Adrenal gland (tissue), 12 donors: ENCODE results near the gene HPS3. TPM values are rescaled to one million over a fixed set of nuclear protein-coding genes. Genes with fewer than 3 reads are reported as not detected.
"Not testable (repeated sequence)": the region's sequence is repeated elsewhere in the genome, so short reads cannot be mapped to it uniquely, and the experiment has no call there.

Experiments used
- DNase-seq, 7 donors: peaks; one replicate each; pipeline ENCODE4 v3.0.0-alpha.2; 2019 to 2020
- H3K27ac ChIP-seq, 5 donors: fragments of 200-600 bp; sonication (generic) in 4 of 5; 1 replicate in 3 of 5; 2 replicates in 2 of 5; pipeline versions ENCODE4 v1.5.1 to v1.8.0; 2016 to 2020; ENCODE audit warnings: mild to moderate bottlenecking in 1 of 5
- H3K27me3 ChIP-seq: fragments of 200-600 bp; 2 replicates; pipeline ENCODE4 v1.8.0; 2021
- H3K36me3 ChIP-seq, 2 donors: fragments of 200-600 bp; replicated peaks in 1 of 2; 1 replicate in 1 of 2; 2 replicates in 1 of 2; pipeline versions ENCODE4 v1.5.1 to v1.8.0; 2018 to 2022
- H3K4me1 ChIP-seq, 2 donors: fragments of 200-600 bp; replicated peaks in 1 of 2; 1 replicate in 1 of 2; 2 replicates in 1 of 2; pipeline versions ENCODE4 v1.5.1 to v1.8.0; 2018 to 2021
- H3K4me3 ChIP-seq, 4 donors: fragments of 200-600 bp; sonication (generic) in 3 of 4; one replicate each; pipeline ENCODE4 v1.5.1; 2016 to 2018
- H3K9me3 ChIP-seq, 3 donors: fragments of 200-600 bp; sonication (generic) in 1 of 3; replicated peaks in 1 of 3; 1 replicate in 2 of 3; 2 replicates in 1 of 3; pipeline versions ENCODE4 v1.5.1 to v1.8.0; 2016 to 2021
- POLR2A ChIP-seq, 2 donors: fragments of 450-650 bp; IDR thresholded peaks; one replicate each; pipeline ENCODE4 v1.6.1; 2017; ENCODE audit warnings: antibody characterized with exemption in 2 of 2, mild to moderate bottlenecking in 2 of 2, moderate library complexity in 1 of 2
- WGBS, 4 donors: extraction: QIAGEN DNeasy Blood & Tissue Kit in 2 of 4; methylation state at CpG; one replicate each; pipeline versions ENCODE4 v1.1.5 to v1.1.7; 2013 to 2017; 5-methylcytosine and 5-hydroxymethylcytosine counted together
- intact Hi-C, 2 donors: fragments of 100-400 bp; cut with DNase I; formaldehyde crosslinking; loops; one replicate each; pipeline versions ENCODE4 v1.14.1 to v1.15.0; 2022 to 2023
- polyA plus RNA-seq, 3 donors: library from polyadenylated mRNA; stranded (reverse); fragments of 200-250 nt in 2 of 3; fragments of 350-450 nt in 1 of 3; fragmentation: Illumina TruSeq in 1 of 3; extraction: RNeasy Lipid Tissue Mini Kit (QIAGEN cat#74804) in 1 of 3; gene quantifications; one replicate each; pipeline ENCODE4 v1.2.3, GENCODE V29; 2013 to 2014
- small RNA-seq, 2 donors: library from RNA; depleted of rRNA; stranded (forward); fragments of <200 nt; gene quantifications; one replicate each; pipeline ENCODE3, GENCODE V24; 2016
- total RNA-seq, 9 donors: library from RNA; depleted of rRNA in 4 of 9; stranded (reverse); fragments of >200 nt in 4 of 9; fragments of 120-200 nt in 1 of 9; fragmentation: NEBNext Ultra II Directional in 1 of 9; extraction: Animal tissue kit (Norgen Biotek cat#: 25700) in 1 of 9; gene quantifications; one replicate each; pipeline versions ENCODE4 v1.1.0 to v1.2.4, GENCODE V29; 2013 to 2023
- TF ChIP-seq, protein P1 (sequence below), 6 experiments: fragments of 450-650 bp in 4 of 6; fragments of 200-600 bp in 2 of 6; sonication (generic) in 1 of 6; IDR thresholded peaks; 1 replicate in 5 of 6; 2 replicates in 1 of 6; pipeline versions ENCODE4 v1.5.1 to v1.8.0; 2016 to 2021; ENCODE audit warnings: antibody characterized with exemption in 6 of 6, mild to moderate bottlenecking in 2 of 6, moderate library complexity in 1 of 6
- donor health status: healthy with polysubstance abuse.
- donor health status: Bipolar disorder and iron deficiency.
- donor health status: DM: yes; HTN: yes; CAD: no.
- donor health status: DM: no; HTN: no; CAD: no.
- donor health status: DM: no; HTN: no; CAD: no.
- donor health status: DM: yes; HTN: yes; CAD: no.

HPS3 gene
- total and polyA plus RNA-seq, 12 donors = 6.7 to 38.2 (median 28.9) TPM

DNA sequence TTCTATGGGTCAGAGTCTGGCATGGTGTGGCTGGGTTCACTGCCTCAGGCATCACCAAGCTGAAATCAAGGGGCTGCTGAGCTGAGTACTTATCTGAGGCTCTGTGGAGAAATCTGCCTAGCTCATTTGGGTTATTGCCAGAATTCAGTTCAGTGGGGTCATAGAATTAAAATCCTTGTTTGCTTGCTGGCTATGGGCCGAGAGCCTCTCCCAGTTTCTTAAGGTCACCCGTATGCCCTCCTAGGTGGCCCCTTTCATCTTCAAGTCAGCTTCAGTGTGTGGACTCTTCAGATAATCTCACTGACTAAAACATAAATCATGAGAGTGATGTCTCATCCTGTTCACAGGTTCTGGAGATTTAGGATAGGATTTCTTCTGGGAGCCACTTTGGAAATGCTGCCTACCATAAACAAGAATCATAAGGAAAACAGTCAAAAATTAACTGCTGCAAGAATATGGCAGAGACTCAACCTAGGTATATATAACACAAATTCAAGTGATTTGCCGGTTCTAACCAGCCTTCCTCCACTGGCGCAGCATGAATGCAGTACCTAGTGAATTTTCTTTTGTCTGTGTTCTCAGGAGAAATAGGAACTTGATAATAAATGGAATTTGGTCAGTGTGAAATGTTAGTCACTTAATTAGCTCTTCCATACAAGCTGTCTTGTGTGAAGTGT lies 86.9 kb downstream of the HPS3 start:
- TF ChIP-seq POLR2A (IDR thresholded peaks at IDR 0.05) = no peak
- TF ChIP-seq, protein P1, sequence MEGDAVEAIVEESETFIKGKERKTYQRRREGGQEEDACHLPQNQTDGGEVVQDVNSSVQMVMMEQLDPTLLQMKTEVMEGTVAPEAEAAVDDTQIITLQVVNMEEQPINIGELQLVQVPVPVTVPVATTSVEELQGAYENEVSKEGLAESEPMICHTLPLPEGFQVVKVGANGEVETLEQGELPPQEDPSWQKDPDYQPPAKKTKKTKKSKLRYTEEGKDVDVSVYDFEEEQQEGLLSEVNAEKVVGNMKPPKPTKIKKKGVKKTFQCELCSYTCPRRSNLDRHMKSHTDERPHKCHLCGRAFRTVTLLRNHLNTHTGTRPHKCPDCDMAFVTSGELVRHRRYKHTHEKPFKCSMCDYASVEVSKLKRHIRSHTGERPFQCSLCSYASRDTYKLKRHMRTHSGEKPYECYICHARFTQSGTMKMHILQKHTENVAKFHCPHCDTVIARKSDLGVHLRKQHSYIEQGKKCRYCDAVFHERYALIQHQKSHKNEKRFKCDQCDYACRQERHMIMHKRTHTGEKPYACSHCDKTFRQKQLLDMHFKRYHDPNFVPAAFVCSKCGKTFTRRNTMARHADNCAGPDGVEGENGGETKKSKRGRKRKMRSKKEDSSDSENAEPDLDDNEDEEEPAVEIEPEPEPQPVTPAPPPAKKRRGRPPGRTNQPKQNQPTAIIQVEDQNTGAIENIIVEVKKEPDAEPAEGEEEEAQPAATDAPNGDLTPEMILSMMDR (IDR thresholded peaks at IDR 0.05) = no peak
- Histone ChIP-seq H3K4me1 (peaks cover 0 to 11% of the 10 kb centered on the region in 2 donors), H3K4me3 (no peak overlapping the region), H3K9me3 (no peaks in the 10 kb centered on the region), H3K27me3 (no peaks in the 10 kb centered on the region), H3K27ac (peak overlapping the region in 2 of 5 donors; percentile 23 to 46), H3K36me3 (no peaks in the 10 kb centered on the region)
- intact Hi-C loops = no loop called here
- peak in 3 of 7 donors; percentile 14 to 31 (median 21) for DNase-seq
- 62 to 72% (median 68%) methylated on average over 4 of the region's 4 CpGs for WGBS, 4 donors

DNA sequence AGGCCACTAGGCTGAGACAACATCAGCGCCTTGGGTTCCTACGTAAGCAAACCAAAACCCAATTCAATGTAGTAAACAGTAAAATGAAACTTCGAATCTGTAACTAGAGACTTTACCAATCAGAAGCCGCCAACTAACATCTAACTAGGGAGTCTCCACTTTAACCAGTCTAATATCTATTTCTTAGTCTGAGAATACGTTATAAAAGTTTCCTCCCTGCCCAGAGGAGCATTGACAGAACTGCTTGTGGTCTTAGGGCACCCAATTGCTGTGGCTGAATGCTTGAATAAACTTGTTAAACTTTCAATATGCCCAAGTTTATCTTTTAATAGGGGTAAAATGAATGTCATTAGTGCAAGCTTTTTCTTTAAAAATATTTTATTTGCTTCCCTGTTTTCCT lies 87.9 kb downstream of the HPS3 start:
- H3K9me3 ChIP-seq = no peaks in the 10 kb centered on the region
- no peaks in the 10 kb centered on the region for H3K36me3 ChIP-seq
- no peaks in the 10 kb centered on the region for H3K27me3 ChIP-seq
- 89 to 96% (median 94%) methylated on average over 5 of the region's 5 CpGs for WGBS, 4 donors
- H3K4me1 ChIP-seq = peaks cover 0 to 11% of the 10 kb centered on the region in 2 donors
- intact Hi-C loops = no loop called here
- no peak for TF ChIP-seq POLR2A (IDR thresholded peaks at IDR 0.05)
- TF ChIP-seq, protein P1 (IDR thresholded peaks at IDR 0.05) = no peak
- H3K4me3 ChIP-seq = no peak overlapping the region
- H3K27ac ChIP-seq = no peak overlapping the region
- no peak for DNase-seq

DNA sequence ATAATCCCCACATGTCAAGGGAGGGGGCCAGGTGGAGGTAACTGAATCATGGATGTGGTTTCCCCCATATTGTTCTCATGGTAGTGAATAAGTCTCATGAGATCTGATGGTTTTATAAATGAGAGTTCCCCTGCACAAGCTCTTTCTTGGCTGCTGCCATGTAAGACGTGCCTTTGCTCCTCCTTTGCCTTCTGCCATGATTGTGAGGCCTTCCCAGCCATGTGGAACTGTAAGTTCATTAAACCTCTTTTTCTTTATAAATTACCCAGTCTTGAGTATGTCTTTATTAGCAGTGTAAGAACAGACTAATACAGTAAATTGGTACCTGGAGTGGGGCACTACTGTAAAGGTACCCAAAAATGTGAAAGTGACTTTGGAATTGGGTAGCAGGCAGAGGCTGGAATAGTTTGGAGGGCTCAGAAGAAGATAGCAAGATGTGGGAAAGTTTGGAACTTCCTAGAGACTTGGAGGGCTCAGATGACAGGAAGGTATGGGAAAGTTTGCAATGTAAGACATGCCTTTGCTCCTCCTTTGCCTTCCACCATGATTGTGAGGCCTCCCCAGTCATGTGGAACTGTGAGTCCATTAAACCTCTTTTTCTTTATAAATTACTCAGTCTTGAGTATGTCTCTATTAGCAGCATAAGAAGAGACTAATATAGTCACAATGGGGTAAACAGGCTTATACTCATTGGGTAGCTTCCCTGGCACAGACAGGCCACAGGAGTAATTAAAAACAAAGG lies 90.1 kb downstream of the HPS3 start:
- H3K27me3 ChIP-seq, DNase-seq, intact Hi-C loops, H3K36me3 ChIP-seq, H3K4me3 ChIP-seq, H3K9me3 ChIP-seq, H3K27ac ChIP-seq: not testable (repeated sequence)
- peaks cover 0 to 19% of the 10 kb centered on the region in 2 donors for H3K4me1 ChIP-seq
- 88 to 100% (median 91%) methylated on average over 1 of the region's 1 CpG for WGBS, 4 donors

GRCh38 chr3:149221783-149222517 lies 92.5 kb downstream of the HPS3 start, which contains the start of gene CP:
TSS of gene CP (minus strand) at chr3:149221829. CDS start at chr3:149221792, 37 bp downstream.
- Histone ChIP-seq H3K27me3 (no peaks in the 10 kb centered on the region), H3K36me3 (no peaks in the 10 kb centered on the region), H3K4me1 (peaks cover 6 to 19% of the 10 kb centered on the region in 2 donors), H3K27ac (no peak within 1 kb of the TSS), H3K9me3 (no peaks in the 10 kb centered on the region), H3K4me3 (peak within 1 kb of the TSS in 1 of 4 donors; percentile 2)
- no peak for DNase-seq
- 60 to 70% (median 65%) methylated on average over 3 of the region's 3 CpGs for WGBS, 4 donors
- intact Hi-C loops = no loop called here
- TF ChIP-seq, protein P1 (IDR thresholded peaks at IDR 0.05) = no peak
- TF ChIP-seq POLR2A (IDR thresholded peaks at IDR 0.05) = no peak

Small RNA genes lying within 50 kb of the gene (small RNA-seq; reads per million reads assigned to genes)
- 0 reads per million in 2 donors for gene RF00019

Other genes with a start within 250 kb of the HPS3 start
- gene GYG1, start 138.1 kb upstream of the HPS3 start, total RNA-seq = 10 to 100 TPM; 17.2 to 53.6 (median 36.6) TPM
- 10 to 100 TPM; 17.3 to 52.5 (median 21.7) TPM for gene GYG1, start 138.1 kb upstream of the HPS3 start, polyA plus RNA-seq
- 100 to 1,000 TPM in 1 of 9 donors, 10 to 100 TPM in 8; 30.4 to 102 (median 64.3) TPM for gene HLTF, start 43.1 kb upstream of the HPS3 start, total RNA-seq
- gene HLTF, start 43.1 kb upstream of the HPS3 start, polyA plus RNA-seq = 10 to 100 TPM in 1 of 3 donors, 1 to 10 TPM in 2; 5.6 to 41.0 (median 6.0) TPM
- 10 to 100 TPM in 2 of 9 donors, 1 to 10 TPM in 5, under 1 TPM in 2; 0.48 to 17.2 (median 7.1) TPM for gene CP, start 92.2 kb downstream of the HPS3 start, total RNA-seq
- gene CP, start 92.2 kb downstream of the HPS3 start, polyA plus RNA-seq = 1 to 10 TPM; 1.2 to 4.5 (median 2.5) TPM
- 10 to 100 TPM in 8 of 9 donors, 1 to 10 TPM in 1; 8.3 to 24.9 (median 14.6) TPM for gene TM4SF18, start 204.0 kb downstream of the HPS3 start, total RNA-seq
- 10 to 100 TPM in 1 of 3 donors, 1 to 10 TPM in 2; 2.4 to 14.7 (median 4.3) TPM for gene TM4SF18, start 204.0 kb downstream of the HPS3 start, polyA plus RNA-seq
- gene TM4SF1, start 248.0 kb downstream of the HPS3 start, total RNA-seq = 100 to 1,000 TPM in 1 of 9 donors, 10 to 100 TPM in 8; 40.4 to 164 (median 60.5) TPM
- gene TM4SF1, start 248.0 kb downstream of the HPS3 start, polyA plus RNA-seq = 10 to 100 TPM; 31.5 to 87.5 (median 83.5) TPM